ENCODE results near the gene CYP8B1. TPM values are rescaled to one million over a fixed set of nuclear protein-coding genes. Genes with fewer than 3 reads are reported as not detected.

The CYP8B1 gene, protein sequence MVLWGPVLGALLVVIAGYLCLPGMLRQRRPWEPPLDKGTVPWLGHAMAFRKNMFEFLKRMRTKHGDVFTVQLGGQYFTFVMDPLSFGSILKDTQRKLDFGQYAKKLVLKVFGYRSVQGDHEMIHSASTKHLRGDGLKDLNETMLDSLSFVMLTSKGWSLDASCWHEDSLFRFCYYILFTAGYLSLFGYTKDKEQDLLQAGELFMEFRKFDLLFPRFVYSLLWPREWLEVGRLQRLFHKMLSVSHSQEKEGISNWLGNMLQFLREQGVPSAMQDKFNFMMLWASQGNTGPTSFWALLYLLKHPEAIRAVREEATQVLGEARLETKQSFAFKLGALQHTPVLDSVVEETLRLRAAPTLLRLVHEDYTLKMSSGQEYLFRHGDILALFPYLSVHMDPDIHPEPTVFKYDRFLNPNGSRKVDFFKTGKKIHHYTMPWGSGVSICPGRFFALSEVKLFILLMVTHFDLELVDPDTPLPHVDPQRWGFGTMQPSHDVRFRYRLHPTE
- not detected for total RNA-seq

DNA sequence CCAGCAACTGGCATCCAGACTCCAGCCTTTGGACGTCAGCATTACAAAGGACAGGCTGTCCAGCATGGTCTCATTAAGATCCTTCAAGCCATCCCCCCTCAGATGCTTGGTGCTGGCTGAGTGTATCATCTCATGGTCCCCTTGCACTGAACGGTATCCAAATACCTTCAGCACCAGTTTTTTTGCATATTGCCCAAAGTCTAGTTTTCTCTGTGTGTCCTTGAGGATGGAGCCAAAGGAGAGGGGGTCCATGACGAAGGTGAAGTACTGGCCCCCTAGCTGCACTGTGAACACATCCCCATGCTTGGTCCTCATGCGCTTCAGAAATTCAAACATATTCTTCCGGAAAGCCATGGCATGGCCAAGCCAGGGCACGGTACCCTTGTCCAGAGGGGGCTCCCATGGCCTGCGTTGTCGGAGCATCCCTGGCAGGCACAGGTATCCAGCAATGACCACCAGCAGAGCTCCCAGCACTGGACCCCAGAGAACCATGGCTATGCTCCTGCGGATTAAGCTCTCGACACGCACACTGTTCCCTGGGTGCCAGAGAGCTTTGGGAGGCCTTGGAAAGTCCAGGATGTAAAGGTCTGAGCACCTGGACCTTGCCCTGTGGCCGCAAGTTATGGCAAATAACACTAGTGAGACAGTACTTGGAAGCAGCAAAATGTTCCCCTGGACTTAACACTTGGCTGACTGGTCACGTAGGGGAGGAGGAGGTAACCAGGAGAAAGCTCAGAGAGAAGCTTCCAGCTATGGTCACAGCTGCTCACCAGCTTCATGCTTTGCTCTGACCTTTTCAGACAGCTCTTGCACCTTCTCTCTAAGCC lies at the start of gene CYP8B1:
TSS of gene CYP8B1 (minus strand) at position 555 of the 827 bp plus-strand sequence. CDS start at position 492, 63 bp downstream.
- Histone ChIP-seq H3K9me3 (no peaks in the 10 kb centered on the region), H3K4me1 (peaks cover 0 to 23% (median 0%) of the 10 kb centered on the region in 4 donors), H3K27ac (peak within 1 kb of the TSS in 1 of 4 donors; percentile 7), H3K4me3 (no peak within 1 kb of the TSS), H3K36me3 (no peaks in the 10 kb centered on the region), H3K27me3 (no peaks in the 10 kb centered on the region)
- WGBS, 2 donors, result 79 to 81% methylated on average over 9 to 13 of the region's 13 CpGs
- no peak for DNase-seq (ENCODE audit: low spot score in 2 of 2)
- TF ChIP-seq EP300 (IDR thresholded peaks at IDR 0.05) (no peak), POLR2A (IDR thresholded peaks at IDR 0.05) (no peak)
- TF ChIP-seq, protein P1, sequence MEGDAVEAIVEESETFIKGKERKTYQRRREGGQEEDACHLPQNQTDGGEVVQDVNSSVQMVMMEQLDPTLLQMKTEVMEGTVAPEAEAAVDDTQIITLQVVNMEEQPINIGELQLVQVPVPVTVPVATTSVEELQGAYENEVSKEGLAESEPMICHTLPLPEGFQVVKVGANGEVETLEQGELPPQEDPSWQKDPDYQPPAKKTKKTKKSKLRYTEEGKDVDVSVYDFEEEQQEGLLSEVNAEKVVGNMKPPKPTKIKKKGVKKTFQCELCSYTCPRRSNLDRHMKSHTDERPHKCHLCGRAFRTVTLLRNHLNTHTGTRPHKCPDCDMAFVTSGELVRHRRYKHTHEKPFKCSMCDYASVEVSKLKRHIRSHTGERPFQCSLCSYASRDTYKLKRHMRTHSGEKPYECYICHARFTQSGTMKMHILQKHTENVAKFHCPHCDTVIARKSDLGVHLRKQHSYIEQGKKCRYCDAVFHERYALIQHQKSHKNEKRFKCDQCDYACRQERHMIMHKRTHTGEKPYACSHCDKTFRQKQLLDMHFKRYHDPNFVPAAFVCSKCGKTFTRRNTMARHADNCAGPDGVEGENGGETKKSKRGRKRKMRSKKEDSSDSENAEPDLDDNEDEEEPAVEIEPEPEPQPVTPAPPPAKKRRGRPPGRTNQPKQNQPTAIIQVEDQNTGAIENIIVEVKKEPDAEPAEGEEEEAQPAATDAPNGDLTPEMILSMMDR (IDR thresholded peaks at IDR 0.05), result no peak

DNA sequence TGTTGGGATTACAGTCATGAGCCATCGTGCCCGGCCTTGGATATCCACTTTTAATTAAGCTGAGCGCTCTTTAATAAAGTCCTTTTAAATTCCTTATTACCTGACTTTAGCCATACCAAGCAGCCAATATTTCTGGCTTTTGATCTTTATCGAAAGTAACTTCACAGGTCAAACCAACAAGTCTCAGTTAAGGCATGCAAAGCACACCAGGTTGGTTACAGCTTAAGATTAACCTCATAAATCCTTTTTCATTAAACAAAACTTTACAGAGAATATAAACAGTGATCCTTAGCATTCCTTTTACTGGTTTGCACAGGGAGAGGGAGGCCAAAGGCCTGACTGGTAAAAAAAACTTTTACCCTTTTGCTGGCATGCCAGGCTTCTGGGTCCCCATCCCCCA lies 47.9 kb upstream of the CYP8B1 start:
- no peaks in the 10 kb centered on the region for H3K4me1 ChIP-seq
- no peak for DNase-seq (ENCODE audit: low spot score in 2 of 2)
- H3K9me3 ChIP-seq, result peaks cover 0 to 76% (median 0%) of the 10 kb centered on the region in 4 donors
- TF ChIP-seq EP300 (IDR thresholded peaks at IDR 0.05), result no peak
- TF ChIP-seq, protein P1 (IDR thresholded peaks at IDR 0.05), result no peak
- no peak for TF ChIP-seq POLR2A (IDR thresholded peaks at IDR 0.05)
- WGBS, 2 donors, result 97 to 99% methylated on average over 4 of the region's 4 CpGs
- H3K27ac ChIP-seq, result no peak overlapping the region
- no peak overlapping the region for H3K4me3 ChIP-seq
- H3K27me3 ChIP-seq, result no peaks in the 10 kb centered on the region
- peaks cover 0 to 21% (median 0%) of the 10 kb centered on the region in 3 donors for H3K36me3 ChIP-seq

DNA sequence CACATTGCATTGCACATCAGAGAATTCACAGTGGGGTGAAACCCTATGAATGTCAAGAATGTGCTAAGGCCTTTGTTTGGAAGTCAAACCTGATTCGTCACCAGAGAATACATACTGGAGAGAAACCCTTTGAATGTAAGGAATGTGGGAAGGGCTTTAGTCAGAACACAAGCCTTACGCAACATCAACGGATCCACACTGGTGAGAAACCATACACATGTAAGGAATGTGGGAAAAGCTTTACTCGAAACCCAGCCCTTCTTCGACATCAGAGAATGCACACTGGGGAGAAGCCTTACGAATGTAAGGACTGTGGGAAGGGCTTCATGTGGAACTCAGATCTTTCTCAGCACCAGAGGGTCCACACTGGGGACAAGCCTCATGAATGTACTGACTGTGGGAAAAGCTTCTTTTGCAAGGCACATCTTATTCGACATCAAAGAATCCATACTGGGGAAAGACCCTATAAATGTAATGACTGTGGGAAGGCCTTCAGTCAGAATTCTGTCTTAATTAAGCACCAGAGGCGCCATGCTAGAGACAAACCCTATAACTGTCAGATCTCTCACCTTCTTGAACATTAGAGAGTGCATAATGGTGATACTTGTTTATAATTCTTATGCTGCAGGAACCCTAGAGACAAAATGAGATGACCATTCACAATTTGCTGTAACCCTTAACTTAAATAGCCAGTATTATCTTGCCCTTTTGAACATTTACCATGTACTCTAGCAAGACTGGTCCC lies 39.3 kb upstream of the CYP8B1 start:
- 92 to 98% methylated on average over 8 of the region's 8 CpGs for WGBS, 2 donors
- no peak overlapping the region for H3K27ac ChIP-seq
- no peak for TF ChIP-seq EP300 (IDR thresholded peaks at IDR 0.05)
- no peak for TF ChIP-seq POLR2A (IDR thresholded peaks at IDR 0.05)
- TF ChIP-seq, protein P1 (IDR thresholded peaks at IDR 0.05), result no peak
- no peak for DNase-seq (ENCODE audit: low spot score in 2 of 2)
- H3K27me3 ChIP-seq, result no peaks in the 10 kb centered on the region
- peaks cover 9 to 93% (median 32%) of the 10 kb centered on the region in 4 donors for H3K9me3 ChIP-seq
- no peaks in the 10 kb centered on the region for H3K4me1 ChIP-seq
- H3K4me3 ChIP-seq, result no peak overlapping the region
- H3K36me3 ChIP-seq, result peaks cover 5 to 73% (median 27%) of the 10 kb centered on the region in 3 donors

DNA sequence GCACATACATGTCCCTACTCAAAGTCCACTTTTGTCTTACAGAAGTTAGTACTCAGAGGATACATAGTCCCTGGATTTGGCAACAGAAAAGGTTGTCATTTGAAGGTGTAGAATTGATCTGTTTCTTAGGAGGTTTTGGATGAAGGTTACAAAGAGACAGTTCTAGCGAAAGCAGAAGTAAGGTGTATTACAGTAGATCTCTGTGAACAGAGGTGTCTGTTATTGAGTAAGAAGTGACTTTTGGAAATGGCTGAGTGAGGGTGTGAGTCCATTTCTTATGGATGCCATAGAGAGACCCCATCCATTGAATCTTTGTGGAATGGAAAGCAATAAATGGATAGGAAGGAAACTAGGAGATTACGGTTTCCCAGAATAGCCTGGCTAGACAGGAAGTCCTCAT lies 35.9 kb upstream of the CYP8B1 start:
- Histone ChIP-seq H3K27me3 (no peaks in the 10 kb centered on the region), H3K36me3 (peaks cover 5 to 83% (median 27%) of the 10 kb centered on the region in 3 donors), H3K9me3 (peaks cover 9 to 65% (median 24%) of the 10 kb centered on the region in 4 donors)

More for the DNA sequence above, 35.9 kb upstream of the CYP8B1 start:
- Histone ChIP-seq H3K4me1 (peaks cover 0 to 12% (median 0%) of the 10 kb centered on the region in 4 donors), H3K27ac (no peak overlapping the region), H3K4me3 (no peak overlapping the region)
- no peak for DNase-seq (ENCODE audit: low spot score in 2 of 2)
- TF ChIP-seq, protein P1 (IDR thresholded peaks at IDR 0.05), result no peak
- TF ChIP-seq POLR2A (IDR thresholded peaks at IDR 0.05) (no peak), EP300 (IDR thresholded peaks at IDR 0.05) (no peak)
- WGBS, 2 donors, result 97 to 100% methylated on average over 2 of the region's 2 CpGs

Data from tibial nerve (tissue), 4 donors.